ENCODE measurements around the gene IL4. TPM values are rescaled to one million over a fixed set of nuclear protein-coding genes. Genes with fewer than 3 reads are reported as not detected.

The IL4 gene
- total and polyA plus RNA-seq, 9 of the 15 experiments (the other 6 are each of a cell fraction or from before 2014, with no cell fraction given), result 0.22 to 0.62 TPM; not detected in 7

DNA sequence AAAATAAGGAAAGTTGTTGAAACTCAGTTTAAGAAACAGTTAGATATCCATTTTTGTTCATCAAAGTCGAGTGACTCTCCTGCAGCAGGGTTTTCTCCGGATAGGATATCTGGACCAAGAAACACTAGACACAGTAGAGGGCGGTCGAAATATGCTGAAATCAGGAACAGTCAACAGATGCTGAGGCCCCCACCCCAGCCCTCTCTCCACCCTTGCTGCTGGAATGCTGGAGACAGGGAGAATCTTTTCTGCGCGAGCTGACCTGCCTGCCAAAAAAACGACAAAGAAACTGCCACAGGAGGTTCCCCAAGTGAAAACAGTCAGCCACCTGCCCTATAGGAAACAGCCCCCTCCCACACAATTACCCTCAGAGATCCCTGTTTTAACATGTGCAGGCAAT is 20.1 kb upstream of the IL4 start:
- Histone ChIP-seq H4K20me1 (replicated peaks; ENCODE audit: control insufficient read depth, insufficient read depth, low read length) (no peaks in the 10 kb centered on the region), H3K4me2 (ENCODE audit: insufficient read depth, low read length) (no peak overlapping the region), H3K27me3 (ENCODE audit: control insufficient read depth in 2 of 2, insufficient read depth in 2 of 2, low read length in 2 of 2) (no peaks in the 10 kb centered on the region), H3K4me3 (no peak overlapping the region), H3K36me3 (ENCODE audit: control insufficient read depth, insufficient read depth, low read length) (no peaks in the 10 kb centered on the region), H3K9me1 (ENCODE audit: control insufficient read depth, insufficient read depth, low read length) (no peaks in the 10 kb centered on the region), H3K79me2 (ENCODE audit: control insufficient read depth, insufficient read depth, low read length) (no peaks in the 10 kb centered on the region), H3K4me1 (replicated peaks in 1 of 2; ENCODE audit: control insufficient read depth in 2 of 2, insufficient read depth in 2 of 2, low read length in 2 of 2) (peaks cover 16 to 18% of the 10 kb centered on the region in 2 experiments; a peak in 4 of 5 replicates), H3K9me3 (replicated peaks; ENCODE audit: control insufficient read depth, insufficient read depth, low read depth, low read length) (no peaks in the 10 kb centered on the region), H3K27ac (ENCODE audit: extremely low read depth, low read depth, low read length) (no peak overlapping the region), H3K9ac (ENCODE audit: insufficient read depth in 1 of 2, low read depth in 2 of 2, low read length in 2 of 2) (no peak overlapping the region), H2AFZ (ENCODE audit: low read depth, low read length) (peak overlapping the region; percentile 32; the same call in 1 of the 2 replicates)
- no peak for FAIRE-seq
- POLR2A ChIA-PET, result no interaction called here
- ATAC-seq, result peak; percentile 53; the same call in 2 of the 3 replicates
- peak in 1 of 2 experiments; percentile 31; a peak in 1 of 4 replicates for TF ChIP-seq RAD21 (CRISPR knock-in tag; conservative IDR thresholded peaks at IDR 0.05 in 1 of 2, IDR thresholded peaks at IDR 0.05 in 1 of 2)
- TF ChIP-seq, protein P1, sequence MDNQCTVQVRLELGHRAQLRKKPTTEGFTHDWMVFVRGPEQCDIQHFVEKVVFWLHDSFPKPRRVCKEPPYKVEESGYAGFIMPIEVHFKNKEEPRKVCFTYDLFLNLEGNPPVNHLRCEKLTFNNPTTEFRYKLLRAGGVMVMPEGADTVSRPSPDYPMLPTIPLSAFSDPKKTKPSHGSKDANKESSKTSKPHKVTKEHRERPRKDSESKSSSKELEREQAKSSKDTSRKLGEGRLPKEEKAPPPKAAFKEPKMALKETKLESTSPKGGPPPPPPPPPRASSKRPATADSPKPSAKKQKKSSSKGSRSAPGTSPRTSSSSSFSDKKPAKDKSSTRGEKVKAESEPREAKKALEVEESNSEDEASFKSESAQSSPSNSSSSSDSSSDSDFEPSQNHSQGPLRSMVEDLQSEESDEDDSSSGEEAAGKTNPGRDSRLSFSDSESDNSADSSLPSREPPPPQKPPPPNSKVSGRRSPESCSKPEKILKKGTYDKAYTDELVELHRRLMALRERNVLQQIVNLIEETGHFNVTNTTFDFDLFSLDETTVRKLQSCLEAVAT (IDR thresholded peaks at IDR 0.05), result no peak
- TF ChIP-seq, protein P2, sequence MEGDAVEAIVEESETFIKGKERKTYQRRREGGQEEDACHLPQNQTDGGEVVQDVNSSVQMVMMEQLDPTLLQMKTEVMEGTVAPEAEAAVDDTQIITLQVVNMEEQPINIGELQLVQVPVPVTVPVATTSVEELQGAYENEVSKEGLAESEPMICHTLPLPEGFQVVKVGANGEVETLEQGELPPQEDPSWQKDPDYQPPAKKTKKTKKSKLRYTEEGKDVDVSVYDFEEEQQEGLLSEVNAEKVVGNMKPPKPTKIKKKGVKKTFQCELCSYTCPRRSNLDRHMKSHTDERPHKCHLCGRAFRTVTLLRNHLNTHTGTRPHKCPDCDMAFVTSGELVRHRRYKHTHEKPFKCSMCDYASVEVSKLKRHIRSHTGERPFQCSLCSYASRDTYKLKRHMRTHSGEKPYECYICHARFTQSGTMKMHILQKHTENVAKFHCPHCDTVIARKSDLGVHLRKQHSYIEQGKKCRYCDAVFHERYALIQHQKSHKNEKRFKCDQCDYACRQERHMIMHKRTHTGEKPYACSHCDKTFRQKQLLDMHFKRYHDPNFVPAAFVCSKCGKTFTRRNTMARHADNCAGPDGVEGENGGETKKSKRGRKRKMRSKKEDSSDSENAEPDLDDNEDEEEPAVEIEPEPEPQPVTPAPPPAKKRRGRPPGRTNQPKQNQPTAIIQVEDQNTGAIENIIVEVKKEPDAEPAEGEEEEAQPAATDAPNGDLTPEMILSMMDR (IDR thresholded peaks at IDR 0.05 in 2 of 3, conservative IDR thresholded peaks at IDR 0.05 in 1 of 3; ENCODE audit: insufficient read depth in 2 of 3, low read depth in 1 of 3, low read length in 3 of 3), result 0 out of 6 replicates have a peak, but pooled peaks of 1 of the 3 experiments have one; percentile 17
- no TSS peak for BruUV-seq (replicated peaks)
- in situ Hi-C loops (cut with MboI) (no loop called here), intact Hi-C loops (cut with micrococcal nuclease) (loop anchor here (5.0 kb wide), 2 partner anchors 64 to 126 kb away; no protein-coding TSS in a partner anchor)
- CTCF ChIA-PET (ENCODE audit: low intra/inter-chr PET ratio), result no interaction called here
- peak in 1 of 4 experiments; percentile 36 for DNase-seq (ENCODE audit: extremely low read depth in 1 of 4, low spot score in 3 of 4)
- 42% methylated on average over 7 of the region's 7 CpGs for WGBS (ENCODE audit: insufficient coverage, low coverage, missing lambda C conversion rate)

All from K562 (cell line).